ENCODE results near the gene PCDHGA8. TPM values are rescaled to one million over a fixed set of nuclear protein-coding genes. Genes with fewer than 3 reads are reported as not detected.
A peak's percentile ranks its signal among the peaks of the same experiment; 100 is the strongest.
"Not testable (repeated sequence)": the region's sequence is repeated elsewhere in the genome, so short reads cannot be mapped to it uniquely, and the experiment has no call there.

PCDHGA8 gene
- polyA plus RNA-seq, 1 donor (not counting 4 experiments of a cell fraction or from before 2014, with no cell fraction given), result 0.08 TPM

GRCh38 chr5:141412854-141413539 is 20.6 kb downstream of the PCDHGA8 start, which contains the start of gene PCDHGA10:
Gene PCDHGA10, plus strand, starts transcription at chr5:141412987. Its CDS starts 189 bp downstream, at chr5:141413176.
- Histone ChIP-seq H3K4me3 (ENCODE audit: control insufficient read depth in 2 of 3, extremely low read depth in 1 of 3, insufficient read depth in 2 of 3, low read depth in 1 of 3, low read length in 3 of 3) (peak within 1 kb of the TSS; percentile 35 to 76 (median 75)), H3K9me1 (ENCODE audit: control insufficient read depth, extremely low read depth, insufficient read depth, low read length) (no peaks in the 10 kb centered on the region), H3K4me2 (ENCODE audit: control insufficient read depth, extremely low read depth, insufficient read depth, low read depth, low read length) (peak within 1 kb of the TSS; percentile 82), H3K27me3 (ENCODE audit: control insufficient read depth, extremely low read depth, insufficient read depth, low read length) (peaks cover 15% of the 10 kb centered on the region), H2AFZ (ENCODE audit: control insufficient read depth, low read length) (peak within 1 kb of the TSS; percentile 80), H3K4me1 (ENCODE audit: control insufficient read depth, extremely low read depth, insufficient read depth, low read length) (peaks cover 5% of the 10 kb centered on the region), H3K9me3 (ENCODE audit: control insufficient read depth, low read depth, low read length) (peaks cover 23% of the 10 kb centered on the region), H3K36me3 (ENCODE audit: control insufficient read depth in 2 of 2, extremely low read depth in 1 of 2, insufficient read depth in 2 of 2, low read length in 2 of 2) (no peaks in the 10 kb centered on the region), H3K27ac (ENCODE audit: control insufficient read depth, insufficient read depth, low read length) (peak within 1 kb of the TSS; percentile 14), H4K20me1 (ENCODE audit: control insufficient read depth, extremely low read depth, insufficient read depth, low read length) (no peaks in the 10 kb centered on the region), H3K9ac (ENCODE audit: control insufficient read depth, extremely low read depth, insufficient read depth, low read length) (peak within 1 kb of the TSS; percentile 66), H3K79me2 (ENCODE audit: control insufficient read depth, insufficient read depth, low read length) (no peaks in the 10 kb centered on the region)
- FAIRE-seq (peak; percentile 26), DNase-seq (ENCODE audit: low read depth, low spot score) (no peak)
- dilution Hi-C loops (cut with MboI; ENCODE audit: extremely low pct_ligation_motif_present, low sequenced_read_pairs), result no loop called here
- TF ChIP-seq EZH2 (IDR thresholded peaks at IDR 0.05; ENCODE audit: low read length) (no peak), CTCF (optimal IDR thresholded peaks at IDR 0.05 in 1 of 3, IDR thresholded peaks at IDR 0.05 in 1 of 3, conservative IDR thresholded peaks at IDR 0.05 in 1 of 3; ENCODE audit: extremely low read depth in 1 of 3, insufficient read depth in 2 of 3, low read length in 3 of 3) (peak; percentile 58 to 72 (median 67))

GRCh38 chr5:141413540-141414069 is 21.2 kb downstream of the PCDHGA8 start:
- Histone ChIP-seq H2AFZ (ENCODE audit: control insufficient read depth, low read length) (peak overlapping the region; percentile 80), H4K20me1 (ENCODE audit: control insufficient read depth, extremely low read depth, insufficient read depth, low read length) (no peaks in the 10 kb centered on the region), H3K4me2 (ENCODE audit: control insufficient read depth, extremely low read depth, insufficient read depth, low read depth, low read length) (peak overlapping the region; percentile 82), H3K79me2 (ENCODE audit: control insufficient read depth, insufficient read depth, low read length) (no peaks in the 10 kb centered on the region), H3K27me3 (ENCODE audit: control insufficient read depth, extremely low read depth, insufficient read depth, low read length) (peaks cover 15% of the 10 kb centered on the region), H3K4me3 (ENCODE audit: control insufficient read depth in 2 of 3, extremely low read depth in 1 of 3, insufficient read depth in 2 of 3, low read depth in 1 of 3, low read length in 3 of 3) (peak overlapping the region; percentile 35 to 76 (median 75)), H3K9me3 (ENCODE audit: control insufficient read depth, low read depth, low read length) (peaks cover 23% of the 10 kb centered on the region), H3K4me1 (ENCODE audit: control insufficient read depth, extremely low read depth, insufficient read depth, low read length) (peaks cover 5% of the 10 kb centered on the region), H3K9me1 (ENCODE audit: control insufficient read depth, extremely low read depth, insufficient read depth, low read length) (no peaks in the 10 kb centered on the region), H3K36me3 (ENCODE audit: control insufficient read depth in 2 of 2, extremely low read depth in 1 of 2, insufficient read depth in 2 of 2, low read length in 2 of 2) (no peaks in the 10 kb centered on the region), H3K9ac (ENCODE audit: control insufficient read depth, extremely low read depth, insufficient read depth, low read length) (no peak overlapping the region), H3K27ac (ENCODE audit: control insufficient read depth, insufficient read depth, low read length) (no peak overlapping the region)
- TF ChIP-seq EZH2 (IDR thresholded peaks at IDR 0.05; ENCODE audit: low read length), result no peak
- TF ChIP-seq CTCF (optimal IDR thresholded peaks at IDR 0.05 in 1 of 3, IDR thresholded peaks at IDR 0.05 in 1 of 3, conservative IDR thresholded peaks at IDR 0.05 in 1 of 3; ENCODE audit: extremely low read depth in 1 of 3, insufficient read depth in 2 of 3, low read length in 3 of 3), result no peak
- DNase-seq (ENCODE audit: low read depth, low spot score) (no peak), FAIRE-seq (no peak)
- dilution Hi-C loops (cut with MboI; ENCODE audit: extremely low pct_ligation_motif_present, low sequenced_read_pairs), result no loop called here

GRCh38 chr5:141414548-141415274 is 22.3 kb downstream of the PCDHGA8 start:
- FAIRE-seq; H3K4me3 ChIP-seq (ENCODE audit: control insufficient read depth in 2 of 3, extremely low read depth in 1 of 3, insufficient read depth in 2 of 3, low read depth in 1 of 3, low read length in 3 of 3); H3K27ac ChIP-seq (ENCODE audit: control insufficient read depth, insufficient read depth, low read length); H3K9me1 ChIP-seq (ENCODE audit: control insufficient read depth, extremely low read depth, insufficient read depth, low read length); H3K4me2 ChIP-seq (ENCODE audit: control insufficient read depth, extremely low read depth, insufficient read depth, low read depth, low read length); H2AFZ ChIP-seq (ENCODE audit: control insufficient read depth, low read length); H3K79me2 ChIP-seq (ENCODE audit: control insufficient read depth, insufficient read depth, low read length); DNase-seq (ENCODE audit: low read depth, low spot score); dilution Hi-C loops (cut with MboI; ENCODE audit: extremely low pct_ligation_motif_present, low sequenced_read_pairs); H4K20me1 ChIP-seq (ENCODE audit: control insufficient read depth, extremely low read depth, insufficient read depth, low read length); H3K9ac ChIP-seq (ENCODE audit: control insufficient read depth, extremely low read depth, insufficient read depth, low read length); H3K36me3 ChIP-seq (ENCODE audit: control insufficient read depth in 2 of 2, extremely low read depth in 1 of 2, insufficient read depth in 2 of 2, low read length in 2 of 2); H3K4me1 ChIP-seq (ENCODE audit: control insufficient read depth, extremely low read depth, insufficient read depth, low read length): not testable (repeated sequence)
- peaks cover 22% of the 10 kb centered on the region for H3K27me3 ChIP-seq (ENCODE audit: control insufficient read depth, extremely low read depth, insufficient read depth, low read length)
- peaks cover 23% of the 10 kb centered on the region for H3K9me3 ChIP-seq (ENCODE audit: control insufficient read depth, low read depth, low read length)
